ENCODE results near the gene KCNJ11.

DNA sequence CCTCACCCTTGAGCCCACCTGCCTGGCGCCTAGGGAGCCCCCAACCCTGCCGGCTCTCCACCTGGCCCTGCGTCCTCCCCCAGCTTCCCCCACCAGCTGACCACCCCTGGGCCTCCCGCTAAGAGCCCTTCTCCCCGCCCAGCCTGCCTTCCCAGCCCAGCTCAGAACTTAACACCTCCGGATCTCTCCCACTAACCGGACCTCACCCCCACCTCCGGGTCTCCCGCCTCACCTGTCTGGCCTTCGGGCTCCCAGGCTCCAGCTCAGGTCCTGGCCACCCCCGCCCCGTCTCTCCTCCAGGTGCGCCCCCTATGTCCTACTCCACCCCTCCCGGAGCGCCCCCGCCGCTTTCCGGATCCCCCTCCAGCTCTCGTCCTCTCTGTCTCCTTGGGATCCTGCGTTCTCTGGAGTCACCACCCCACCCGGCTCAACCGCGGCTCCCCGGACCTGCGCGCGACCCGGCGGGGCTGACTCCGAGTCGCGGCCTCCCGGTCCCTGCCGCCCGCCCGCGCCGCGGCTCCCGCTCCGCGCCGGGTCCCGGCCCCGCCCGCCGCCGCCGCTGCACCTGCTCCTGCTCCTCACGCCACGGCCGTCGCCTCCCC is at the start of gene KCNJ11:
- TF ChIP-seq ZC3H10 (CRISPR knock-in tag; IDR thresholded peaks at IDR 0.05) (no peak), TCF4 (CRISPR knock-in tag; IDR thresholded peaks at IDR 0.05; ENCODE audit: borderline replicate concordance) (no peak), ZFP3 (CRISPR knock-in tag; IDR thresholded peaks at IDR 0.05) (no peak), ESRRG (CRISPR knock-in tag; IDR thresholded peaks at IDR 0.05) (no peak), ARNTL (CRISPR knock-in tag; IDR thresholded peaks at IDR 0.05; ENCODE audit: borderline replicate concordance, low read depth) (no peak), RARB (CRISPR knock-in tag; IDR thresholded peaks at IDR 0.05) (no peak), BACH2 (CRISPR knock-in tag; IDR thresholded peaks at IDR 0.05; ENCODE audit: borderline replicate concordance) (no peak), ZNF565 (CRISPR knock-in tag; conservative IDR thresholded peaks at IDR 0.05; ENCODE audit: low read depth) (no peak), SNAI2 (CRISPR knock-in tag; IDR thresholded peaks at IDR 0.05) (no peak), OSR1 (CRISPR knock-in tag; IDR thresholded peaks at IDR 0.05) (no peak)
- TF ChIP-seq, protein P1, sequence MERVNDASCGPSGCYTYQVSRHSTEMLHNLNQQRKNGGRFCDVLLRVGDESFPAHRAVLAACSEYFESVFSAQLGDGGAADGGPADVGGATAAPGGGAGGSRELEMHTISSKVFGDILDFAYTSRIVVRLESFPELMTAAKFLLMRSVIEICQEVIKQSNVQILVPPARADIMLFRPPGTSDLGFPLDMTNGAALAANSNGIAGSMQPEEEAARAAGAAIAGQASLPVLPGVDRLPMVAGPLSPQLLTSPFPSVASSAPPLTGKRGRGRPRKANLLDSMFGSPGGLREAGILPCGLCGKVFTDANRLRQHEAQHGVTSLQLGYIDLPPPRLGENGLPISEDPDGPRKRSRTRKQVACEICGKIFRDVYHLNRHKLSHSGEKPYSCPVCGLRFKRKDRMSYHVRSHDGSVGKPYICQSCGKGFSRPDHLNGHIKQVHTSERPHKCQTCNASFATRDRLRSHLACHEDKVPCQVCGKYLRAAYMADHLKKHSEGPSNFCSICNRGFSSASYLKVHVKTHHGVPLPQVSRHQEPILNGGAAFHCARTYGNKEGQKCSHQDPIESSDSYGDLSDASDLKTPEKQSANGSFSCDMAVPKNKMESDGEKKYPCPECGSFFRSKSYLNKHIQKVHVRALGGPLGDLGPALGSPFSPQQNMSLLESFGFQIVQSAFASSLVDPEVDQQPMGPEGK (CRISPR knock-in tag; IDR thresholded peaks at IDR 0.05; ENCODE audit: borderline replicate concordance) = no peak
